ENCODE results near the gene POLA2.

DNA sequence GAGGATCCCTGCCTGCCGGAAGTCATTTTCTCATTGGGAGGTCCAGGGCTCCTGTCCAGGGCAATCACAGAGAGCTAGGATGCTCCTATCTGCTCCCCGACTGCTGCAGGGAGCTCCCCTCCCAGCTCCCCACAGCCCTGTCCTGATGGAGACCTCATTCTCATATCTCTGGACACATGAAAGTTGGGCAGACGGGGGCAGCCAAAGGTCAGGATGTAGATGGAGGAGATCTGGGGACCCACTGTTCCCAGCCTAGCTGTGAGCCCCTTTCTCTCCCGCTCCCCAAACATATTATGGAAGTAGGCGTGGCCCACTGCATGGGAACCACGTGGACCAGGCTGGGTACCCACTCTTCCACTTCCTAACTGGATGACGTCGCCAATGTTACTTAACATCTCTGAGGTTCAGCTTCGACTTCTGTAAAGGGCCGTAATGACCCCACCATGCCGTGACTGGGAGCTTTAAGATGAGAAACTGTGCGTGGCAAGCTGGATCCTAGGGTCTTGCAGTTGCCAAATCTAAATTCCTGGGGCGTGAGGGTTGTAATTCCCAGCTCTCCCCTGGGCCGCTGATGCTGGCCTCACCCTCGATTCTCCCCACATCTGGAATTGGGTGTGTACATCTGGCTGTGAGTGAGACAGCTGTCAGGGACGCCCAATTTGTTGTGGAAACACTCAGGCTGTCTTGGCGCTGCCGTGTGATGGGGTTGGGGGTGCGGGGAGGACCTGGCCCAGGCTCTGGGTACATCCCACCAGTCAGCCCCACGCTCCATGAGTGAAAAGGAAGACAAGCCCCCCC lies 54.7 kb downstream of the POLA2 start:
- no peak for TF ChIP-seq TCF4 (CRISPR knock-in tag; IDR thresholded peaks at IDR 0.05; ENCODE audit: borderline replicate concordance)
- TF ChIP-seq ZNF8 (CRISPR knock-in tag; IDR thresholded peaks at IDR 0.05) = no peak
- TF ChIP-seq, protein P1, sequence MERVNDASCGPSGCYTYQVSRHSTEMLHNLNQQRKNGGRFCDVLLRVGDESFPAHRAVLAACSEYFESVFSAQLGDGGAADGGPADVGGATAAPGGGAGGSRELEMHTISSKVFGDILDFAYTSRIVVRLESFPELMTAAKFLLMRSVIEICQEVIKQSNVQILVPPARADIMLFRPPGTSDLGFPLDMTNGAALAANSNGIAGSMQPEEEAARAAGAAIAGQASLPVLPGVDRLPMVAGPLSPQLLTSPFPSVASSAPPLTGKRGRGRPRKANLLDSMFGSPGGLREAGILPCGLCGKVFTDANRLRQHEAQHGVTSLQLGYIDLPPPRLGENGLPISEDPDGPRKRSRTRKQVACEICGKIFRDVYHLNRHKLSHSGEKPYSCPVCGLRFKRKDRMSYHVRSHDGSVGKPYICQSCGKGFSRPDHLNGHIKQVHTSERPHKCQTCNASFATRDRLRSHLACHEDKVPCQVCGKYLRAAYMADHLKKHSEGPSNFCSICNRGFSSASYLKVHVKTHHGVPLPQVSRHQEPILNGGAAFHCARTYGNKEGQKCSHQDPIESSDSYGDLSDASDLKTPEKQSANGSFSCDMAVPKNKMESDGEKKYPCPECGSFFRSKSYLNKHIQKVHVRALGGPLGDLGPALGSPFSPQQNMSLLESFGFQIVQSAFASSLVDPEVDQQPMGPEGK (CRISPR knock-in tag; IDR thresholded peaks at IDR 0.05; ENCODE audit: borderline replicate concordance) = no peak
- TF ChIP-seq, protein P2, sequence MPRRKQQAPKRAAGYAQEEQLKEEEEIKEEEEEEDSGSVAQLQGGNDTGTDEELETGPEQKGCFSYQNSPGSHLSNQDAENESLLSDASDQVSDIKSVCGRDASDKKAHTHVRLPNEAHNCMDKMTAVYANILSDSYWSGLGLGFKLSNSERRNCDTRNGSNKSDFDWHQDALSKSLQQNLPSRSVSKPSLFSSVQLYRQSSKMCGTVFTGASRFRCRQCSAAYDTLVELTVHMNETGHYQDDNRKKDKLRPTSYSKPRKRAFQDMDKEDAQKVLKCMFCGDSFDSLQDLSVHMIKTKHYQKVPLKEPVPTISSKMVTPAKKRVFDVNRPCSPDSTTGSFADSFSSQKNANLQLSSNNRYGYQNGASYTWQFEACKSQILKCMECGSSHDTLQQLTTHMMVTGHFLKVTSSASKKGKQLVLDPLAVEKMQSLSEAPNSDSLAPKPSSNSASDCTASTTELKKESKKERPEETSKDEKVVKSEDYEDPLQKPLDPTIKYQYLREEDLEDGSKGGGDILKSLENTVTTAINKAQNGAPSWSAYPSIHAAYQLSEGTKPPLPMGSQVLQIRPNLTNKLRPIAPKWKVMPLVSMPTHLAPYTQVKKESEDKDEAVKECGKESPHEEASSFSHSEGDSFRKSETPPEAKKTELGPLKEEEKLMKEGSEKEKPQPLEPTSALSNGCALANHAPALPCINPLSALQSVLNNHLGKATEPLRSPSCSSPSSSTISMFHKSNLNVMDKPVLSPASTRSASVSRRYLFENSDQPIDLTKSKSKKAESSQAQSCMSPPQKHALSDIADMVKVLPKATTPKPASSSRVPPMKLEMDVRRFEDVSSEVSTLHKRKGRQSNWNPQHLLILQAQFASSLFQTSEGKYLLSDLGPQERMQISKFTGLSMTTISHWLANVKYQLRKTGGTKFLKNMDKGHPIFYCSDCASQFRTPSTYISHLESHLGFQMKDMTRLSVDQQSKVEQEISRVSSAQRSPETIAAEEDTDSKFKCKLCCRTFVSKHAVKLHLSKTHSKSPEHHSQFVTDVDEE (CRISPR knock-in tag; IDR thresholded peaks at IDR 0.05) = no peak
- TF ChIP-seq, protein P3, sequence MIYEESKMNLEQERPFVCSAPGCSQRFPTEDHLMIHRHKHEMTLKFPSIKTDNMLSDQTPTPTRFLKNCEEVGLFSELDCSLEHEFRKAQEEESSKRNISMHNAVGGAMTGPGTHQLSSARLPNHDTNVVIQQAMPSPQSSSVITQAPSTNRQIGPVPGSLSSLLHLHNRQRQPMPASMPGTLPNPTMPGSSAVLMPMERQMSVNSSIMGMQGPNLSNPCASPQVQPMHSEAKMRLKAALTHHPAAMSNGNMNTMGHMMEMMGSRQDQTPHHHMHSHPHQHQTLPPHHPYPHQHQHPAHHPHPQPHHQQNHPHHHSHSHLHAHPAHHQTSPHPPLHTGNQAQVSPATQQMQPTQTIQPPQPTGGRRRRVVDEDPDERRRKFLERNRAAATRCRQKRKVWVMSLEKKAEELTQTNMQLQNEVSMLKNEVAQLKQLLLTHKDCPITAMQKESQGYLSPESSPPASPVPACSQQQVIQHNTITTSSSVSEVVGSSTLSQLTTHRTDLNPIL (CRISPR knock-in tag; IDR thresholded peaks at IDR 0.05; ENCODE audit: low read depth) = no peak
- no peak for TF ChIP-seq GLIS3 (CRISPR knock-in tag; IDR thresholded peaks at IDR 0.05)

Measured in SK-N-SH treated with all-trans-retinoic acid at 6 μM for 48 hours (cell line).